Vagina (tissue), 2 donors: ENCODE results near the gene RGS6. TPM values are rescaled to one million over a fixed set of nuclear protein-coding genes. Genes with fewer than 3 reads are reported as not detected.
"Not testable (repeated sequence)": the region's sequence is repeated elsewhere in the genome, so short reads cannot be mapped to it uniquely, and the experiment has no call there.

Experiments used
- DNase-seq, 2 donors: peaks; one replicate each; pipeline ENCODE4 v3.0.0-alpha.2; 2017; ENCODE audit errors: extremely low spot score in 2 of 2
- H3K27ac ChIP-seq: fragments of 200-600 bp; sonication (generic); one replicate; pipeline ENCODE4 v1.5.1; 2019
- H3K27me3 ChIP-seq: fragments of 200-600 bp; sonication (generic); one replicate; pipeline ENCODE4 v1.5.1; 2019
- H3K36me3 ChIP-seq, 2 donors: fragments of 200-600 bp; sonication (generic); one replicate each; pipeline ENCODE4 v1.5.1; 2017 to 2019
- H3K4me1 ChIP-seq: fragments of 200-600 bp; sonication (generic); one replicate; pipeline ENCODE4 v1.5.1; 2019
- H3K4me3 ChIP-seq, 2 donors: fragments of 200-600 bp; sonication (generic); 1 replicate in 1 of 2; 2 replicates in 1 of 2; pipeline ENCODE4 v1.5.1; 2016 to 2019
- H3K9me3 ChIP-seq: fragments of 200-600 bp; sonication (generic); one replicate; pipeline ENCODE4 v1.5.1; 2019
- CTCF ChIP-seq, 3 experiments: fragments of 450-650 bp in 2 of 3; fragments of 200-600 bp in 1 of 3; sonication (generic) in 1 of 3; IDR thresholded peaks; one replicate each; pipeline ENCODE4 v1.5.1; 2017 to 2019; ENCODE audit warnings: antibody characterized with exemption in 3 of 3, mild to moderate bottlenecking in 2 of 3, moderate library complexity in 2 of 3
- POLR2A ChIP-seq, 2 donors: fragments of 450-650 bp; IDR thresholded peaks; one replicate each; pipeline ENCODE4 v1.6.1; 2017; ENCODE audit warnings: antibody characterized with exemption in 2 of 2, mild to moderate bottlenecking in 2 of 2, moderate library complexity in 2 of 2
- POLR2AphosphoS5 ChIP-seq, 2 donors: sonication (generic); formaldehyde crosslinking; IDR thresholded peaks; one replicate each; pipeline ENCODE4 v1.9.0; 2017; ENCODE audit warnings: antibody characterized with exemption in 2 of 2, mild to moderate bottlenecking in 2 of 2, low read depth in 1 of 2; ENCODE audit not compliant: insufficient read depth in 1 of 2
- intact Hi-C: fragments of 100-400 bp; cut with DNase I; formaldehyde crosslinking; loops from one replicate; pipeline ENCODE4 v1.15.1; 2023
- total RNA-seq: library from RNA; depleted of rRNA; stranded (reverse); fragments of >200 nt; gene quantifications from one replicate; pipeline ENCODE4 v1.2.3, GENCODE V29; 2016

RGS6 gene
- total RNA-seq: 2.0 TPM

GRCh38 chr14:71932229-71932981, at the start of gene RGS6:
TSS of gene RGS6 (plus strand) at chr14:71932429.
- peak within 1 kb of the TSS; percentile 22 to 33 for H3K4me3 ChIP-seq
- intact Hi-C loops: no loop called here
- no peaks in the 10 kb centered on the region for H3K36me3 ChIP-seq
- no peak within 1 kb of the TSS for H3K27ac ChIP-seq
- TF ChIP-seq POLR2AphosphoS5 (IDR thresholded peaks at IDR 0.05; ENCODE audit: insufficient read depth in 1 of 2, low read depth in 1 of 2) (no peak), POLR2A (IDR thresholded peaks at IDR 0.05) (no peak), CTCF (IDR thresholded peaks at IDR 0.05) (no peak)
- H3K27me3 ChIP-seq: peaks cover 4% of the 10 kb centered on the region
- no peak for DNase-seq
- H3K4me1 ChIP-seq: peaks cover 5% of the 10 kb centered on the region
- no peaks in the 10 kb centered on the region for H3K9me3 ChIP-seq

GRCh38 chr14:71883094-71883493, 49.1 kb upstream of the RGS6 start:
- Histone ChIP-seq H3K27ac (no peak overlapping the region), H3K27me3 (no peaks in the 10 kb centered on the region), H3K9me3 (no peaks in the 10 kb centered on the region), H3K36me3 (no peaks in the 10 kb centered on the region), H3K4me3 (no peak overlapping the region), H3K4me1 (no peaks in the 10 kb centered on the region)
- DNase-seq: no peak
- intact Hi-C loops: no loop called here
- TF ChIP-seq POLR2AphosphoS5 (IDR thresholded peaks at IDR 0.05; ENCODE audit: insufficient read depth in 1 of 2, low read depth in 1 of 2) (no peak), CTCF (IDR thresholded peaks at IDR 0.05) (no peak), POLR2A (IDR thresholded peaks at IDR 0.05) (no peak)

- TF ChIP-seq CTCF (IDR thresholded peaks at IDR 0.05): no peak
- no peak for TF ChIP-seq POLR2A (IDR thresholded peaks at IDR 0.05)
- no peak for TF ChIP-seq POLR2AphosphoS5 (IDR thresholded peaks at IDR 0.05; ENCODE audit: insufficient read depth in 1 of 2, low read depth in 1 of 2)
- intact Hi-C loops: no loop called here
- no peak for DNase-seq
- H3K4me3 ChIP-seq: no peak overlapping the region
- no peaks in the 10 kb centered on the region for H3K36me3 ChIP-seq
- no peaks in the 10 kb centered on the region for H3K9me3 ChIP-seq
- H3K27me3 ChIP-seq: no peaks in the 10 kb centered on the region
- H3K4me1 ChIP-seq: no peaks in the 10 kb centered on the region
- H3K27ac ChIP-seq: no peak overlapping the region
These were observed 46.9 kb upstream of the RGS6 start for GRCh38 chr14:71885301-71885700.

GRCh38 chr14:71887802-71888201, 44.4 kb upstream of the RGS6 start:
- H3K4me3 ChIP-seq, H3K36me3 ChIP-seq, H3K9me3 ChIP-seq, H3K27ac ChIP-seq, H3K4me1 ChIP-seq, DNase-seq, H3K27me3 ChIP-seq, intact Hi-C loops: not testable (repeated sequence)

- Histone ChIP-seq H3K4me3 (no peak overlapping the region), H3K4me1 (no peaks in the 10 kb centered on the region), H3K9me3 (no peaks in the 10 kb centered on the region), H3K36me3 (no peaks in the 10 kb centered on the region), H3K27me3 (no peaks in the 10 kb centered on the region), H3K27ac (no peak overlapping the region)
- no peak for DNase-seq
- intact Hi-C loops: no loop called here
- TF ChIP-seq POLR2A (IDR thresholded peaks at IDR 0.05) (no peak), CTCF (IDR thresholded peaks at IDR 0.05) (no peak), POLR2AphosphoS5 (IDR thresholded peaks at IDR 0.05; ENCODE audit: insufficient read depth in 1 of 2, low read depth in 1 of 2) (no peak)
These were observed 41.7 kb upstream of the RGS6 start for GRCh38 chr14:71890541-71890940.
